HG03108 (cell line): ENCODE results near the gene TMEM267.
"Not testable (repeated sequence)": the region's sequence is repeated elsewhere in the genome, so short reads cannot be mapped to it uniquely, and the experiment has no call there.

Source experiments
- ATAC-seq: cut with Tn5 transposase; IDR thresholded peaks from one replicate; pipeline ENCODE4 v1.9.1; 2021; ENCODE audit warnings: moderate library complexity; ENCODE audit not compliant: unreplicated experiment

The TMEM267 gene

GRCh38 chr5:43461066-43461465 lies 22.6 kb downstream of the TMEM267 start:
- ATAC-seq: no peak

- ATAC-seq: no peak
Observed at GRCh38 chr5:43456556-43456955, 27.1 kb downstream of the TMEM267 start.

- ATAC-seq: not testable (repeated sequence)
Observed at GRCh38 chr5:43441575-43441974, 42.1 kb downstream of the TMEM267 start.

- no peak for ATAC-seq
Observed at GRCh38 chr5:43437062-43437660, 46.5 kb downstream of the TMEM267 start.

- ATAC-seq: no peak
Observed at GRCh38 chr5:43433382-43433781, 50.3 kb downstream of the TMEM267 start.

GRCh38 chr5:43432486-43433375 lies 50.9 kb downstream of the TMEM267 start:
- ATAC-seq: no peak

- ATAC-seq: no peak
Observed at GRCh38 chr5:43429706-43430105, 54.0 kb downstream of the TMEM267 start.

GRCh38 chr5:43429016-43429415 lies 54.6 kb downstream of the TMEM267 start:
- no peak for ATAC-seq

- no peak for ATAC-seq
Observed at GRCh38 chr5:43427306-43427705, 56.4 kb downstream of the TMEM267 start.

- ATAC-seq: no peak
Observed at GRCh38 chr5:43425983-43426382, 57.7 kb downstream of the TMEM267 start.

GRCh38 chr5:43423086-43423485 lies 60.6 kb downstream of the TMEM267 start:
- not testable (repeated sequence) for ATAC-seq

- no peak for ATAC-seq
Observed at GRCh38 chr5:43422143-43422542, 61.5 kb downstream of the TMEM267 start.

GRCh38 chr5:43421450-43422133 lies 62.1 kb downstream of the TMEM267 start:
- no peak for ATAC-seq

GRCh38 chr5:43420241-43420640 lies 63.4 kb downstream of the TMEM267 start:
- no peak for ATAC-seq

- ATAC-seq: no peak
Observed at GRCh38 chr5:43418561-43418960, 65.1 kb downstream of the TMEM267 start.

- no peak for ATAC-seq
Observed at GRCh38 chr5:43416803-43417394, 66.8 kb downstream of the TMEM267 start.

- no peak for ATAC-seq
Observed at GRCh38 chr5:43415935-43416802, 67.5 kb downstream of the TMEM267 start.

GRCh38 chr5:43413966-43414365 lies 69.7 kb downstream of the TMEM267 start:
- no peak for ATAC-seq

GRCh38 chr5:43412644-43413043 lies 71.0 kb downstream of the TMEM267 start:
- no peak for ATAC-seq

GRCh38 chr5:43412156-43412555 lies 71.5 kb downstream of the TMEM267 start, which contains the start of gene CCL28:
CCL28 (minus strand) TSS chr5:43412391; CDS start chr5:43412316, 75 bp downstream.
- no peak for ATAC-seq
